Measurements from ENCODE around the gene MRC2.

MRC2 gene

DNA sequence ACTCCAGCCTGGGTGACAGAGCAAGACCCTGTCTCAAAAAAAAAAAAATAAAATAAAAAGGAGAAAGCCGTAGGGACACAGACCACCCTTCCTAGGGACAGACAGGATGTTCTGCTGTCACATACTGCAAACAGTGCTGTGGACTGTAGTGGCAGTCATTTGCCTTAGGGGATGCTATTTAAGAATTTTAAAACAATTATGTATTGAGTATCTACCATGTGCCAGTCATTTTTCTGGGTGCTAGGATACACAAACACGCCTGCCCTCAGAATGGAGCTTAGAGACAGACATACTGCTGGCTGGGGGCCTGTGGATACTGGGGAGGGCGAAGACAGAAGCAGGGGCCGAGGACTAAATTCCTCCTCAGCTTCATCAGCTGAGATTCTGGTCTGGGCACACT is 45.5 kb downstream of the MRC2 start:
- DNase-seq = no peak
- in situ Hi-C loops (cut with MboI; ENCODE audit: low pct_unique_long_range_greater_than_20kb, low sequenced_read_pairs) = no loop called here

DNA sequence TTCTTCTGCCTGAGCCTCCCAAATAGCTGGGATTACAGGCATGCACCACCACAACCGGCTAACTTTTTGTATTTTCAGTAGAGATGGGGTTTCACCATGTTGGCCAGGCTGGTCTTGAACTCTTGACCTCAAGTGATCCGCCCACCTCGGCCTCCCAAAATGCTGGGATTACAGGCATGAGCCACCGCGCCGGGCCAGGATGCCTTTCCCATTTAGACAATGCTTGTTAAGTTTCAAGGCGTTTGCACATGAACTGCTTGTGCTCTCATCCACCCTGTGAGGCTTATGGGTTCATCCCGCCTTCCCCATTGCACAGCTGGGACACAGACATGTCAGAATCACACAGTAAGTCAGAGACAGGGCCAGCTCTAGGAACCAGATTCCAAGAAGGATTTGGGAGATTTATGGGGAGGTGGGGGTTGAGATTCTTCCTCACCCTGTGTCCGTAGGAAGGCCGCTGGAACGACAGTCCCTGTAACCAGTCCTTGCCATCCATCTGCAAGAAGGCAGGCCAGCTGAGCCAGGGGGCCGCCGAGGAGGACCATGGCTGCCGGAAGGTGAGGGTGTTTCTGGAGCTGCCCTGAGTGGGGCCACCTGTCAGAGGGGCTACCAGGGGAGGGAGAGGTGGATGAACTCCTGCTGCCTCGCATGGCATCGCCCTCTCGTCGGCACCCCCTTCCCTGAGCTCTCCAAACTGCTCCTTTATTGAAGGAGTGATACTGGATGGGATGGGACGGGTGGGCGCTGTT is 46.3 kb downstream of the MRC2 start:
- in situ Hi-C loops (cut with MboI; ENCODE audit: low pct_unique_long_range_greater_than_20kb, low sequenced_read_pairs) = no loop called here
- DNase-seq = no peak

- DNase-seq = no peak
- in situ Hi-C loops (cut with MboI; ENCODE audit: low pct_unique_long_range_greater_than_20kb, low sequenced_read_pairs) = no loop called here
Measured at GRCh38 chr17:62674363-62674739, 46.9 kb downstream of the MRC2 start.

- no peak for DNase-seq
- in situ Hi-C loops (cut with MboI; ENCODE audit: low pct_unique_long_range_greater_than_20kb, low sequenced_read_pairs) = loop anchor here (25.0 kb wide), 1 partner anchor 737 kb away; no protein-coding TSS in a partner anchor
Measured at GRCh38 chr17:62674841-62675240, 47.4 kb downstream of the MRC2 start.

DNA sequence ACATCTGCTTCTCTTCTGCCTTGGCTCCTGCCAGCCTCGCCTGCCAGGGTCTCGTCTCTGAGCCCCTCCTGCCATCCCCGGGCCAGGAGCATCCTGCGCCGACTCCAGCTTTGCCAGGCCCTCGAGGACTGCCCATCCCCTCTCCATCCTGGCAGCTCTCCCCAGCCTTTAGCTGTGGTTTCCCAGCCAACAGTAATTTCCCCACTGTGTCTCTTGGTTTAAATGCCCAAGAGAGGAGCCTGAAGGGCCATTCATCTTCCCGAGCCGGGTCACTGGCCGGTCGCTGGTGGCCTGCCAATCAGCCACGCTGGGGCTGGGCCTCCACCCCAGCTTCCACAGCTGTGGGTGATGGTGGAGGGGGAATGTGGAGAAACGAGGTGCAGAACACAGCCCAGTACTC is 47.8 kb downstream of the MRC2 start:
- no peak for DNase-seq
- in situ Hi-C loops (cut with MboI; ENCODE audit: low pct_unique_long_range_greater_than_20kb, low sequenced_read_pairs) = loop anchor here (25.0 kb wide), 1 partner anchor 737 kb away; no protein-coding TSS in a partner anchor

GRCh38 chr17:62675701-62676100 is 48.2 kb downstream of the MRC2 start:
- in situ Hi-C loops (cut with MboI; ENCODE audit: low pct_unique_long_range_greater_than_20kb, low sequenced_read_pairs) = loop anchor here (25.0 kb wide), 1 partner anchor 737 kb away; no protein-coding TSS in a partner anchor
- DNase-seq = no peak

- no peak for DNase-seq
- in situ Hi-C loops (cut with MboI; ENCODE audit: low pct_unique_long_range_greater_than_20kb, low sequenced_read_pairs) = loop anchor here (25.0 kb wide), 1 partner anchor 736 kb away; no protein-coding TSS in a partner anchor
Measured at GRCh38 chr17:62676231-62676943, 48.9 kb downstream of the MRC2 start.

- DNase-seq = no peak
- in situ Hi-C loops (cut with MboI; ENCODE audit: low pct_unique_long_range_greater_than_20kb, low sequenced_read_pairs) = loop anchor here (25.0 kb wide), 1 partner anchor 735 kb away; no protein-coding TSS in a partner anchor
Measured at GRCh38 chr17:62676952-62677596, 49.6 kb downstream of the MRC2 start.

DNA sequence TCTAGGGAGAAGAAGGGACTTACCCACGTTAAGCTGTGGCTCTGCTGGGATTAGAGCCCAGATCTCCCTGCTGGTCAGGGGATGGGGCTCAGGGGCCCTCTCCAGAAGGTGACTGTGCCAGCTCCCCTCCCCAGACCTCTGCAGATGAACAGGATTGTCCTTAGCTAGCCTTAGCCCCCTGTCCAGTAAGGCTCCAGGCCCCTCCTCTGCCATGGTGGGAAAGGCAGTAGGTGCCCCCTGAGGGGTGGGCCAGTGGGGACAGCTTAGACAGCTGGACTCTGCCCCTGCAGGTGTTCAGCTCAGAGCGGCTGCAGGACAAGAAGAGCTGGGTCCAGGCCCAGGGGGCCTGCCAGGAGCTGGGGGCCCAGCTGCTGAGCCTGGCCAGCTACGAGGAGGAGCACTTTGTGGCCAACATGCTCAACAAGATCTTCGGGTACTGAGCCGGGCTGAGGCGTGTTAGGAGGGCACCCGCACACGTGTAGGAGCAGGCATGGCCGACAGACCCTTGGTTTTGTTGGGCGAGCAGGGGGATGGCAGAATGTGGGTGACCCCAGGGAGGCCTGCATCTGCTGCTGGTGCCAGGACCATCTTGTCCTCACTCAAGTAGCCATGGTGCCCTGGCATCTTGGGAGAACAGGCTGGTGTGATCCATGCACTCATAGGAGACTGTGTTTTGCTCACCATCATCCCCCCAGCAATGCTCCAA is 50.9 kb downstream of the MRC2 start:
- no peak for DNase-seq
- in situ Hi-C loops (cut with MboI; ENCODE audit: low pct_unique_long_range_greater_than_20kb, low sequenced_read_pairs) = loop anchor here (25.0 kb wide), 1 partner anchor 734 kb away; no protein-coding TSS in a partner anchor

DNA sequence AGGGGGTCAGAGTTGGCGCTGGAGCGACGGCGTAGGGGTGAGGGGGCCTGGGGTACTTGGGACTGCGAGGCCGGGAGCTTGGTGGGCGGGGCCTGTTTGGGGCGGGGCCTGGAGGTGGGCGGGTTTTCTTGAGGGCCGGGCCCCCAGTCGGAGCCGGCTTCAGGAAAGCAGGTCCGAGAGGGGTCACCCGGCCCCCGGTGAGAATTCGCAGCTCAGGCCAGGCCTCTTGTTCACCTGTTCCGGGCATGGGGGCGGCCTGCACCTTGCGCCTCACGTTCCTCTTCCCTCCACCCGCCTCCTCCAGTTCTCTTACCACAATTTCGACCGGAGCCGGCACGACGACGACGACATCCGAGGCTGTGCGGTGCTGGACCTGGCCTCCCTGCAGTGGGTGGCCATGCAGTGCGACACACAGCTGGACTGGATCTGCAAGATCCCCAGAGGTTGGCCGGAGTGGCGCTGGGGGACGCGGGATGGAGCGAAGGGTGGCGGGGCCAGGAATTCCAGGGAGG is 52.5 kb downstream of the MRC2 start:
- in situ Hi-C loops (cut with MboI; ENCODE audit: low pct_unique_long_range_greater_than_20kb, low sequenced_read_pairs) = loop anchor here (25.0 kb wide), 1 partner anchor 732 kb away; no protein-coding TSS in a partner anchor
- no peak for DNase-seq

DNA sequence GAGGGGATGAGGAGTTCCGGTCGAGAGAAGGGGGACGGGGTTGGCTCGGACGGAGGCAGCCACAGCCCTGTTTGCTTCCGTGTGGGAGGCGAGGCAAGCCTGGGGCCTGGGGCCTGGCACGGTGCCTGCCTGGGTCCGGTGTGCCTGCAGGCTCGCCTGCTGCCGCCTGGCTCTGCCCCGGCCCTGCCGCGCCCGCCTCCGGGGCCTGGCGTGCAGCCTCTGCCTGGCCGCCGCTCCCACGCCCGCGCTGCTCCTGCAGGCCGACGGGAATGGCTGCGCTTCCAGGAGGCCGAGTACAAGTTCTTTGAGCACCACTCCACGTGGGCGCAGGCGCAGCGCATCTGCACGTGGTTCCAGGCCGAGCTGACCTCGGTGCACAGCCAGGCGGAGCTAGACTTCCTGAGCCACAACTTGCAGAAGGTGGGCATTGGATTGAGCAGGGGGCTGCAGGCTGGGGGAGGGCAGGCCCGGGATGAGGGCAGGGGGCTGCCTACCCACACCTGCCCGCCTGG is 53.1 kb downstream of the MRC2 start:
- in situ Hi-C loops (cut with MboI; ENCODE audit: low pct_unique_long_range_greater_than_20kb, low sequenced_read_pairs) = loop anchor here (25.0 kb wide), 1 partner anchor 732 kb away; no protein-coding TSS in a partner anchor
- no peak for DNase-seq

DNA sequence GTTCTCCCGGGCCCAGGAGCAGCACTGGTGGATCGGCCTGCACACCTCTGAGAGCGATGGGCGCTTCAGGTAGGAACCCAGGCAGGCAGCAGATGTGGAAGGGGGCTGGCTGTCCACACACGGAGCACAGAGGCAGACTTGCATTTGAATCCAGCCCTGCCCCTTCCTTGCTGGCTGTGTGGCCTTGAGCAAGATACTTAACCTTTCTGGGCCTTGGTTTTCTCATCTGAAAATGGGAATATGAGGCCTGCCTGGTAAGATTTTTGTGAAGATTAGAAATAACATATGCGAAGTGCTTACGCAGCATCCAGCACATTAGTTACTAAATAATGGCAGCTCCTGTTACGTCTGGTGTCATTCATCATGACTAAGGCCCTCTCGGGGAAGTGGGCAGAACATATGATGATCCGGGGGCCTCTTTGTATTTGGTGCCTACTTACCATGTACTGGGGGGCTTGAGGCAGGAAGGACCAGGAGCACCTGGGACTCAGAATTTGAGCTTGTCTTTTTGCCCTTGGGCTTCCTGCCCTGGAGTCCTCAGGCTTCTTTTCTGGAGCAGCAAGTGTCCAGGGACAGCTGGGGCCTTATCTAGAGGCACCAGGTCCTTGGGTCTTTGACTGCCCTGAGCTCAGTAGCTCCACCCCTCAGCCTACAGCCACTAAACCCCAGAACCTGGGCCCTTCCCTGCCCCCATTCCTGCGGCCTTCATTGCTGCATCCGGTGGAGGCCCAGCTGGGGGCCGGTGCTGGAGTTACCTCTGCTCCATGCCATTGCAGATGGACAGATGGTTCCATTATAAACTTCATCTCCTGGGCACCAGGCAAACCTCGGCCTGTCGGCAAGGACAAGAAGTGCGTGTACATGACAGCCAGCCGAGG is 53.8 kb downstream of the MRC2 start:
- in situ Hi-C loops (cut with MboI; ENCODE audit: low pct_unique_long_range_greater_than_20kb, low sequenced_read_pairs) = loop anchor here (25.0 kb wide), 1 partner anchor 731 kb away; no protein-coding TSS in a partner anchor

DNA sequence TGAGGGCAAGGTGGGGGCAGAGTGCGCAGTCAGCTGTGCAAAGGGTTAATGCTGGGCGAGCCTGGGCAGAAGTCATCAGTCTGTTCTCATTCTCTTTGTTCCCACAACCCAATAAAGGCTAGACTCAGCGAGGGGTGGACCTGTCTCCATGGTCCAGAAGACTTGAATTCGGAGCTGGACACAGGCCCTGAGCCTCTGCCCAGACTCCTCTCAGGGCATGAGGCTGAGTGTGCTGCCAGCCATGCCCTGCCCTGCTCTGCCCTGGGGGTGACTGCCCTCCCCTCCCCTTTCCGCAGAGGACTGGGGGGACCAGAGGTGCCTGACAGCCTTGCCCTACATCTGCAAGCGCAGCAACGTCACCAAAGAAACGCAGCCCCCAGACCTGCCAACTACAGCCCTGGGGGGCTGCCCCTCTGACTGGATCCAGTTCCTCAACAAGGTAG is 54.5 kb downstream of the MRC2 start:
- DNase-seq = no peak
- in situ Hi-C loops (cut with MboI; ENCODE audit: low pct_unique_long_range_greater_than_20kb, low sequenced_read_pairs) = loop anchor here (25.0 kb wide), 1 partner anchor 730 kb away; no protein-coding TSS in a partner anchor

More for the DNA sequence above, 53.8 kb downstream of the MRC2 start:
- DNase-seq = no peak

- in situ Hi-C loops (cut with MboI; ENCODE audit: low pct_unique_long_range_greater_than_20kb, low sequenced_read_pairs) = loop anchor here (25.0 kb wide), 1 partner anchor 728 kb away; no protein-coding TSS in a partner anchor
- no peak for DNase-seq
Measured at GRCh38 chr17:62684179-62684578, 56.7 kb downstream of the MRC2 start.

DNA sequence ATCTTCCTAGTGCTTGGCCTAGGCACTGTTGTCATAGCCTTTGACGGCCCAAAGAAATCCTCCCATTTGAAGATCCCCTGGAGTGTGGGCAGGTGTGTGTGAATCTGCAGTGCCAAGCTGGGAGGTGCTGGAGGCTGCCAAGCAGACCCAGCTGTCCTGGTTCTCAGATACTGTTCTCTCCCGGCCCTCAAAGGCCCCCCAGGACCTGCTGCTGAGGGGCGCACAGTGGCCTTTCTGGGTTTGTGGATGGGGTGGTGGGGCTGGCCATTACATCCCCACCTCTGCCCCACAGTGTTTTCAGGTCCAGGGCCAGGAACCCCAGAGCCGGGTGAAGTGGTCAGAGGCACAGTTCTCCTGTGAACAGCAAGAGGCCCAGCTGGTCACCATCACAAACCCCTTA is 60.5 kb downstream of the MRC2 start:
- no peak for DNase-seq
- in situ Hi-C loops (cut with MboI; ENCODE audit: low pct_unique_long_range_greater_than_20kb, low sequenced_read_pairs) = loop anchor here (25.0 kb wide), 1 partner anchor 724 kb away; no protein-coding TSS in a partner anchor

DNA sequence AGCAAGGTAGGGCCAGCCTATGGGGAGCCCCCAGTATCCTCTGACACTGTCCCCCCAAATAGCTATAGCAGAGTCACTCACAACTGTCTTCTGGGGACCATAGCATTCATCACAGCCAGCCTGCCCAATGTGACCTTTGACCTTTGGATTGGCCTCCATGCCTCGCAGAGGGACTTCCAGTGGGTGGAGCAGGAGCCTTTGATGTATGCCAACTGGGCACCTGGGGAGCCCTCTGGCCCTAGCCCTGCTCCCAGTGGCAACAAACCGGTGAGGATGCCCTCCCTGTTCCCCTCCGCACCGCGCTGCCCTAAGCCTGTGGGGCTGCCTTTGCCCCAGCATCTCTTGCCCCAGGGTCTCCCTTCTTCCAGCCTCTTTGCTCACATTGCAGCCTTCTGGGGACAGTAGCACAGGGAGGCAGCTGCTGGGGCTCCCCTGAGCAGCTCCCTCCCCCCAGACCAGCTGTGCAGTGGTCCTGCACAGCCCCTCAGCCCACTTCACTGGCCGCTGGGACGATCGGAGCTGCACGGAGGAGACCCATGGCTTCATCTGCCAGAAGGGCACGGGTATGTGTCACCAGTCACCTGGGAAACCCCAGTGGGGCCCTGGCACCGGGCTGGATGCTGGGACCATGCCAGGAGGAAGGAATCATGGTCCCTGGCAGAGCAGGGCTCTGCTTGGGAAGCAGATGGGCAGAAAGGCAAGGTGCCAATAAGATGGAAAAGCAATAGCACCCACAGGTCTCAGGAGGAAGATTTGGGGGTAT is 61.1 kb downstream of the MRC2 start:
- no peak for DNase-seq
- in situ Hi-C loops (cut with MboI; ENCODE audit: low pct_unique_long_range_greater_than_20kb, low sequenced_read_pairs) = loop anchor here (25.0 kb wide), 1 partner anchor 724 kb away; no protein-coding TSS in a partner anchor

Data from KBM-7 (cell line).